ENCODE results near the gene ASF1A. TPM values are rescaled to one million over a fixed set of nuclear protein-coding genes. Genes with fewer than 3 reads are reported as not detected.

ASF1A gene
- total and polyA plus RNA-seq, 4 donors, result 5.6 to 27.0 (median 7.2) TPM

GRCh38 chr6:118952683-118953082 lies 58.7 kb downstream of the ASF1A start:
- TF ChIP-seq, protein P1, sequence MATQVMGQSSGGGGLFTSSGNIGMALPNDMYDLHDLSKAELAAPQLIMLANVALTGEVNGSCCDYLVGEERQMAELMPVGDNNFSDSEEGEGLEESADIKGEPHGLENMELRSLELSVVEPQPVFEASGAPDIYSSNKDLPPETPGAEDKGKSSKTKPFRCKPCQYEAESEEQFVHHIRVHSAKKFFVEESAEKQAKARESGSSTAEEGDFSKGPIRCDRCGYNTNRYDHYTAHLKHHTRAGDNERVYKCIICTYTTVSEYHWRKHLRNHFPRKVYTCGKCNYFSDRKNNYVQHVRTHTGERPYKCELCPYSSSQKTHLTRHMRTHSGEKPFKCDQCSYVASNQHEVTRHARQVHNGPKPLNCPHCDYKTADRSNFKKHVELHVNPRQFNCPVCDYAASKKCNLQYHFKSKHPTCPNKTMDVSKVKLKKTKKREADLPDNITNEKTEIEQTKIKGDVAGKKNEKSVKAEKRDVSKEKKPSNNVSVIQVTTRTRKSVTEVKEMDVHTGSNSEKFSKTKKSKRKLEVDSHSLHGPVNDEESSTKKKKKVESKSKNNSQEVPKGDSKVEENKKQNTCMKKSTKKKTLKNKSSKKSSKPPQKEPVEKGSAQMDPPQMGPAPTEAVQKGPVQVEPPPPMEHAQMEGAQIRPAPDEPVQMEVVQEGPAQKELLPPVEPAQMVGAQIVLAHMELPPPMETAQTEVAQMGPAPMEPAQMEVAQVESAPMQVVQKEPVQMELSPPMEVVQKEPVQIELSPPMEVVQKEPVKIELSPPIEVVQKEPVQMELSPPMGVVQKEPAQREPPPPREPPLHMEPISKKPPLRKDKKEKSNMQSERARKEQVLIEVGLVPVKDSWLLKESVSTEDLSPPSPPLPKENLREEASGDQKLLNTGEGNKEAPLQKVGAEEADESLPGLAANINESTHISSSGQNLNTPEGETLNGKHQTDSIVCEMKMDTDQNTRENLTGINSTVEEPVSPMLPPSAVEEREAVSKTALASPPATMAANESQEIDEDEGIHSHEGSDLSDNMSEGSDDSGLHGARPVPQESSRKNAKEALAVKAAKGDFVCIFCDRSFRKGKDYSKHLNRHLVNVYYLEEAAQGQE (IDR thresholded peaks at IDR 0.05), result no peak
- TF ChIP-seq, protein P2, sequence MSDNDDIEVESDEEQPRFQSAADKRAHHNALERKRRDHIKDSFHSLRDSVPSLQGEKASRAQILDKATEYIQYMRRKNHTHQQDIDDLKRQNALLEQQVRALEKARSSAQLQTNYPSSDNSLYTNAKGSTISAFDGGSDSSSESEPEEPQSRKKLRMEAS (IDR thresholded peaks at IDR 0.05), result no peak
- TF ChIP-seq RAD21 (IDR thresholded peaks at IDR 0.05) (no peak), HNF4A (conservative IDR thresholded peaks at IDR 0.05) (no peak), RXRA (IDR thresholded peaks at IDR 0.05) (no peak), ATF3 (IDR thresholded peaks at IDR 0.05) (no peak), NR2F2 (IDR thresholded peaks at IDR 0.05) (no peak), CTCF (IDR thresholded peaks at IDR 0.05; ENCODE audit: low read depth, low read length, missing input control) (no peak), SP1 (IDR thresholded peaks at IDR 0.05) (no peak), EGR1 (IDR thresholded peaks at IDR 0.05; ENCODE audit: low read depth in 2 of 2) (no peak), FOXA1 (IDR thresholded peaks at IDR 0.05) (no peak), GABPA (IDR thresholded peaks at IDR 0.05 in 1 of 2, conservative IDR thresholded peaks at IDR 0.05 in 1 of 2) (no peak), YY1 (IDR thresholded peaks at IDR 0.05) (no peak)
- DNase-seq (ENCODE audit: low spot score), result no peak
- Histone ChIP-seq H3K36me3 (ENCODE audit: control insufficient read depth in 4 of 4, insufficient read depth in 3 of 4, low read depth in 1 of 4, low read length in 3 of 4) (no peaks in the 10 kb centered on the region), H3K4me1 (ENCODE audit: control insufficient read depth in 4 of 4, insufficient read depth in 4 of 4, low read length in 3 of 4) (no peaks in the 10 kb centered on the region), H3K27me3 (ENCODE audit: control insufficient read depth in 4 of 4, insufficient read depth in 4 of 4, low read length in 3 of 4) (no peaks in the 10 kb centered on the region), H3K9me3 (ENCODE audit: control insufficient read depth in 4 of 4, low read length in 3 of 4) (no peaks in the 10 kb centered on the region), H3K27ac (ENCODE audit: low read depth in 1 of 2, low read length in 2 of 2) (no peak overlapping the region), H3K9ac (ENCODE audit: low read depth in 1 of 2, low read length in 2 of 2) (no peak overlapping the region), H3K4me3 (ENCODE audit: low read depth in 1 of 3, low read length in 3 of 3) (no peak overlapping the region)
- 97% methylated on average over 2 of the region's 2 CpGs for WGBS

DNA sequence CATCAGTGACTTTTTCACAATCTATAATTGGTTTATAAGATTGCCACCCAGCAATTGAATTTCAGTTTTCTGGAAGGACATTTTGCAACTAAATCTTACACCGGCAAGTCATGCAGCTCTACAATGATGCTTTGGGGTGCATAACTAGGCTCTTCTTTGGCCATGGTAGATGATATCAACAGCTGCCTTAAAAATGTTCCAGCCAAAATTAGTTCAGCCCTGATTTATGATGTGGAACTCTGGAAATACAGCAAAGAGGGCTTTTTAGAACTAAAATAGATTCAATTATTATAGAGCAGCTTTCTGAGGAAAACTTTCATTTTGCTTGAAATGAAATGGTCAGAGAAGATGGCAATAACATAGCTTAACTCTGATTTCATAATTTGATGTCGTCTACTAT lies 59.4 kb downstream of the ASF1A start:
- TF ChIP-seq YY1 (IDR thresholded peaks at IDR 0.05), result no peak
- no peak for TF ChIP-seq CTCF (IDR thresholded peaks at IDR 0.05; ENCODE audit: low read depth, low read length, missing input control)
- TF ChIP-seq HNF4A (conservative IDR thresholded peaks at IDR 0.05), result no peak
- TF ChIP-seq HNF4G (IDR thresholded peaks at IDR 0.05), result no peak
- no peak for TF ChIP-seq TAF1 (conservative IDR thresholded peaks at IDR 0.05)
- TF ChIP-seq NR2F2 (IDR thresholded peaks at IDR 0.05), result no peak
- no peak for TF ChIP-seq GABPA (IDR thresholded peaks at IDR 0.05 in 1 of 2, conservative IDR thresholded peaks at IDR 0.05 in 1 of 2)
- TF ChIP-seq, protein P1 (IDR thresholded peaks at IDR 0.05), result no peak
- TF ChIP-seq RAD21 (IDR thresholded peaks at IDR 0.05), result no peak
- Histone ChIP-seq H3K27me3 (ENCODE audit: control insufficient read depth in 4 of 4, insufficient read depth in 4 of 4, low read length in 3 of 4) (no peaks in the 10 kb centered on the region), H3K36me3 (ENCODE audit: control insufficient read depth in 4 of 4, insufficient read depth in 3 of 4, low read depth in 1 of 4, low read length in 3 of 4) (no peaks in the 10 kb centered on the region), H3K27ac (ENCODE audit: low read depth in 1 of 2, low read length in 2 of 2) (no peak overlapping the region), H3K4me1 (ENCODE audit: control insufficient read depth in 4 of 4, insufficient read depth in 4 of 4, low read length in 3 of 4) (no peaks in the 10 kb centered on the region), H3K4me3 (ENCODE audit: low read depth in 1 of 3, low read length in 3 of 3) (no peak overlapping the region), H3K9ac (ENCODE audit: low read depth in 1 of 2, low read length in 2 of 2) (no peak overlapping the region), H3K9me3 (ENCODE audit: control insufficient read depth in 4 of 4, low read length in 3 of 4) (no peaks in the 10 kb centered on the region)
- 90% methylated on average over 2 of the region's 2 CpGs for WGBS
- no peak for DNase-seq (ENCODE audit: low spot score)
